ENCODE results near the gene CABLES1.

CABLES1 gene

GRCh38 chr18:23234619-23235018 lies 99.3 kb downstream of the CABLES1 start:
- no peak for TF ChIP-seq CTCF (IDR thresholded peaks at IDR 0.05; ENCODE audit: insufficient read depth, low read length)
- TF ChIP-seq GABPA (IDR thresholded peaks at IDR 0.05; ENCODE audit: low read depth), result no peak
- no peak for TF ChIP-seq SPI1 (IDR thresholded peaks at IDR 0.05; ENCODE audit: borderline replicate concordance, low read depth)
- TF ChIP-seq POLR2AphosphoS5 (IDR thresholded peaks at IDR 0.05; ENCODE audit: low read depth), result no peak
- TF ChIP-seq, protein P1, sequence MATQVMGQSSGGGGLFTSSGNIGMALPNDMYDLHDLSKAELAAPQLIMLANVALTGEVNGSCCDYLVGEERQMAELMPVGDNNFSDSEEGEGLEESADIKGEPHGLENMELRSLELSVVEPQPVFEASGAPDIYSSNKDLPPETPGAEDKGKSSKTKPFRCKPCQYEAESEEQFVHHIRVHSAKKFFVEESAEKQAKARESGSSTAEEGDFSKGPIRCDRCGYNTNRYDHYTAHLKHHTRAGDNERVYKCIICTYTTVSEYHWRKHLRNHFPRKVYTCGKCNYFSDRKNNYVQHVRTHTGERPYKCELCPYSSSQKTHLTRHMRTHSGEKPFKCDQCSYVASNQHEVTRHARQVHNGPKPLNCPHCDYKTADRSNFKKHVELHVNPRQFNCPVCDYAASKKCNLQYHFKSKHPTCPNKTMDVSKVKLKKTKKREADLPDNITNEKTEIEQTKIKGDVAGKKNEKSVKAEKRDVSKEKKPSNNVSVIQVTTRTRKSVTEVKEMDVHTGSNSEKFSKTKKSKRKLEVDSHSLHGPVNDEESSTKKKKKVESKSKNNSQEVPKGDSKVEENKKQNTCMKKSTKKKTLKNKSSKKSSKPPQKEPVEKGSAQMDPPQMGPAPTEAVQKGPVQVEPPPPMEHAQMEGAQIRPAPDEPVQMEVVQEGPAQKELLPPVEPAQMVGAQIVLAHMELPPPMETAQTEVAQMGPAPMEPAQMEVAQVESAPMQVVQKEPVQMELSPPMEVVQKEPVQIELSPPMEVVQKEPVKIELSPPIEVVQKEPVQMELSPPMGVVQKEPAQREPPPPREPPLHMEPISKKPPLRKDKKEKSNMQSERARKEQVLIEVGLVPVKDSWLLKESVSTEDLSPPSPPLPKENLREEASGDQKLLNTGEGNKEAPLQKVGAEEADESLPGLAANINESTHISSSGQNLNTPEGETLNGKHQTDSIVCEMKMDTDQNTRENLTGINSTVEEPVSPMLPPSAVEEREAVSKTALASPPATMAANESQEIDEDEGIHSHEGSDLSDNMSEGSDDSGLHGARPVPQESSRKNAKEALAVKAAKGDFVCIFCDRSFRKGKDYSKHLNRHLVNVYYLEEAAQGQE (IDR thresholded peaks at IDR 0.05; ENCODE audit: insufficient replicate concordance, low read depth), result no peak
- no peak for DNase-seq (ENCODE audit: low read depth in 1 of 2, low spot score in 1 of 2)
- H3K27me3 ChIP-seq (ENCODE audit: insufficient read depth, poor library complexity, severe bottlenecking), result no peaks in the 10 kb centered on the region
- no peak overlapping the region for H3K27ac ChIP-seq (replicated peaks)
- no peak overlapping the region for H3K4me3 ChIP-seq (replicated peaks; ENCODE audit: insufficient read depth, low read length)

GRCh38 chr18:23235336-23235735 lies 100.1 kb downstream of the CABLES1 start:
- TF ChIP-seq GABPA (IDR thresholded peaks at IDR 0.05; ENCODE audit: low read depth) (no peak), CTCF (IDR thresholded peaks at IDR 0.05; ENCODE audit: insufficient read depth, low read length) (no peak), POLR2AphosphoS5 (IDR thresholded peaks at IDR 0.05; ENCODE audit: low read depth) (no peak), SPI1 (IDR thresholded peaks at IDR 0.05; ENCODE audit: borderline replicate concordance, low read depth) (no peak)
- TF ChIP-seq, protein P1 (IDR thresholded peaks at IDR 0.05; ENCODE audit: insufficient replicate concordance, low read depth), result no peak
- no peak for DNase-seq (ENCODE audit: low read depth in 1 of 2, low spot score in 1 of 2)
- Histone ChIP-seq H3K4me3 (replicated peaks; ENCODE audit: insufficient read depth, low read length) (no peak overlapping the region), H3K27me3 (ENCODE audit: insufficient read depth, poor library complexity, severe bottlenecking) (no peaks in the 10 kb centered on the region), H3K27ac (replicated peaks) (no peak overlapping the region)

DNA sequence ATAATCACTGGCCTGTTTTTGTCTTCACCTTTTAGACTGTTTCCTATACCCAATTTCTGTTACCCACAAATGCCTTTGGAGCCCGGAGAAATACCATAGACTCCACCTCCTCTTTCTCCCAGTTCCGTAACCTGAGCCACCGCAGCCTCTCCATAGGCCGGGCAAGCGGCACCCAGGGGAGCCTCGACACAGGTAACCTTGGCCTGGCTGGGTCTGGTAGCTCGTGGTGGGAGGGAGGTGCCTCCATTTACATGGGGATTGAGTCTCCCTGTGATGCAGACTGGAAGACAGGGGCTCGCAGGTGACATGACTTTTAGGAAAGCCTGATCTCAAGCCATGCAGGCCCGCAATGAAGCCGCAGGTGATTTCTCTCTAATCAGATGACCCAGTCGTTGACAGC lies 100.6 kb downstream of the CABLES1 start:
- no peak for DNase-seq (ENCODE audit: low read depth in 1 of 2, low spot score in 1 of 2)
- TF ChIP-seq GABPA (IDR thresholded peaks at IDR 0.05; ENCODE audit: low read depth) (no peak), SPI1 (IDR thresholded peaks at IDR 0.05; ENCODE audit: borderline replicate concordance, low read depth) (no peak), POLR2AphosphoS5 (IDR thresholded peaks at IDR 0.05; ENCODE audit: low read depth) (no peak), CTCF (IDR thresholded peaks at IDR 0.05; ENCODE audit: insufficient read depth, low read length) (no peak)
- TF ChIP-seq, protein P1 (IDR thresholded peaks at IDR 0.05; ENCODE audit: insufficient replicate concordance, low read depth), result no peak

More for the DNA sequence above, 100.6 kb downstream of the CABLES1 start:
- H3K4me3 ChIP-seq (replicated peaks; ENCODE audit: insufficient read depth, low read length), result no peak overlapping the region
- H3K27ac ChIP-seq (replicated peaks), result no peak overlapping the region
- H3K27me3 ChIP-seq (ENCODE audit: insufficient read depth, poor library complexity, severe bottlenecking), result no peaks in the 10 kb centered on the region

Data from HL-60 (cell line).